Measurements from ENCODE around the gene XPO1. TPM values are rescaled to one million over a fixed set of nuclear protein-coding genes. Genes with fewer than 3 reads are reported as not detected.
"Not testable (repeated sequence)": the region's sequence is repeated elsewhere in the genome, so short reads cannot be mapped to it uniquely, and the experiment has no call there.

XPO1 gene
- total RNA-seq, 1 donor = 160 TPM

DNA sequence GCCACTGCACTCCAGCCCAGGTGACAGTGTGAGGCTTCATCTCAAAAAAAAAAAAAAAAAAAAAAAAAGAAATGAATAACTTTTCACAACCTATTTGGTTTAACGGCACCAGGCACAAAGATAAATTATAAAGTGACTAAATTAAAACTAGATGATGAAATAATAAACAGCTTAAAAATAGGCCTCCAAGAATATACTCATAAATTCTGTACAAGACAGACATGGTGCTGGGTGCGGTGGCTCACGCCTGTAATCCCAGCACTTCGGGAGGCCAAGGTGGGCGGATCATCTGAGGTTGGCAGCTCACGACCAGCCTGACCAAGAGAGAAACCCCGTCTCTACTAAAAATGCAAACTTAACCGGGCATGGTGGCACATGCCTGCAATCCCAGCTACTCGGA lies 87.0 kb downstream of the XPO1 start:
- H3K36me3 ChIP-seq (ENCODE audit: insufficient read depth, low read length) = peaks cover 3% of the 10 kb centered on the region
- TF ChIP-seq, protein P1, sequence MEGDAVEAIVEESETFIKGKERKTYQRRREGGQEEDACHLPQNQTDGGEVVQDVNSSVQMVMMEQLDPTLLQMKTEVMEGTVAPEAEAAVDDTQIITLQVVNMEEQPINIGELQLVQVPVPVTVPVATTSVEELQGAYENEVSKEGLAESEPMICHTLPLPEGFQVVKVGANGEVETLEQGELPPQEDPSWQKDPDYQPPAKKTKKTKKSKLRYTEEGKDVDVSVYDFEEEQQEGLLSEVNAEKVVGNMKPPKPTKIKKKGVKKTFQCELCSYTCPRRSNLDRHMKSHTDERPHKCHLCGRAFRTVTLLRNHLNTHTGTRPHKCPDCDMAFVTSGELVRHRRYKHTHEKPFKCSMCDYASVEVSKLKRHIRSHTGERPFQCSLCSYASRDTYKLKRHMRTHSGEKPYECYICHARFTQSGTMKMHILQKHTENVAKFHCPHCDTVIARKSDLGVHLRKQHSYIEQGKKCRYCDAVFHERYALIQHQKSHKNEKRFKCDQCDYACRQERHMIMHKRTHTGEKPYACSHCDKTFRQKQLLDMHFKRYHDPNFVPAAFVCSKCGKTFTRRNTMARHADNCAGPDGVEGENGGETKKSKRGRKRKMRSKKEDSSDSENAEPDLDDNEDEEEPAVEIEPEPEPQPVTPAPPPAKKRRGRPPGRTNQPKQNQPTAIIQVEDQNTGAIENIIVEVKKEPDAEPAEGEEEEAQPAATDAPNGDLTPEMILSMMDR (IDR thresholded peaks at IDR 0.05; ENCODE audit: extremely low read depth, low read depth, low read length) = no peak
- H3K4me2 ChIP-seq (ENCODE audit: insufficient read depth, low read length) = no peak overlapping the region
- no peaks in the 10 kb centered on the region for H3K9me3 ChIP-seq (ENCODE audit: low read depth, low read length)
- DNase-seq (ENCODE audit: insufficient read length, low spot score, missing footprints) = no peak
- H4K20me1 ChIP-seq (ENCODE audit: insufficient read depth, low read length) = peaks cover 48% of the 10 kb centered on the region
- no peak overlapping the region for H3K4me3 ChIP-seq (ENCODE audit: insufficient read depth, low read length)
- no peak overlapping the region for H2AFZ ChIP-seq (ENCODE audit: low read length)
- no peaks in the 10 kb centered on the region for H3K4me1 ChIP-seq (ENCODE audit: insufficient read depth, low read length)
- no peaks in the 10 kb centered on the region for H3K27me3 ChIP-seq (ENCODE audit: insufficient read depth, low read length)
- no peak overlapping the region for H3K27ac ChIP-seq (ENCODE audit: low read depth, low read length)
- peaks cover 98% of the 10 kb centered on the region for H3K79me2 ChIP-seq (ENCODE audit: insufficient read depth, low read length)

DNA sequence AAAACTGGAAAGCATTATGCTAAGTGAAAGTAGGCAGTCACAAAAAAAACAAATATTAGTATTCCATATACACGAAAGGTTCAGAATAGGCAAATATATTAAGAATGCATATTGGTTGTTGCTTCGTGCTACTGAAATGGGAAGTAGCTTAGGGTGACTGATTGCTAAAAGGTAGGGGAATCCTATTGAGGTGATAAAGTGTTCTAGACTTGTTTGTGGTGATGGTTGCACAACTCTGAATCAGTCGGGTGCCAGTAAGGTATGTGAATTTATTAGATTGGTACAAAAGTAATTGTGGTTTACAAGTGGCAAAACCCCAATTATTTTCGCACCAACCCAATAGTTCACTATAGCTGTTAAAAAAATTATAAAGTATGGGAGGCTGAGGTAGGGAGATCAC lies 88.0 kb downstream of the XPO1 start:
- Histone ChIP-seq H3K27ac (ENCODE audit: low read depth, low read length) (no peak overlapping the region), H3K4me3 (ENCODE audit: insufficient read depth, low read length) (no peak overlapping the region), H4K20me1 (ENCODE audit: insufficient read depth, low read length) (peaks cover 45% of the 10 kb centered on the region), H2AFZ (ENCODE audit: low read length) (no peak overlapping the region), H3K4me1 (ENCODE audit: insufficient read depth, low read length) (no peaks in the 10 kb centered on the region), H3K27me3 (ENCODE audit: insufficient read depth, low read length) (no peaks in the 10 kb centered on the region), H3K36me3 (ENCODE audit: insufficient read depth, low read length) (peaks cover 3% of the 10 kb centered on the region), H3K9me3 (ENCODE audit: low read depth, low read length) (no peaks in the 10 kb centered on the region), H3K79me2 (ENCODE audit: insufficient read depth, low read length) (peaks cover 97% of the 10 kb centered on the region), H3K4me2 (ENCODE audit: insufficient read depth, low read length) (no peak overlapping the region)
- TF ChIP-seq, protein P1 (IDR thresholded peaks at IDR 0.05; ENCODE audit: extremely low read depth, low read depth, low read length) = no peak
- no peak for DNase-seq (ENCODE audit: insufficient read length, low spot score, missing footprints)

DNA sequence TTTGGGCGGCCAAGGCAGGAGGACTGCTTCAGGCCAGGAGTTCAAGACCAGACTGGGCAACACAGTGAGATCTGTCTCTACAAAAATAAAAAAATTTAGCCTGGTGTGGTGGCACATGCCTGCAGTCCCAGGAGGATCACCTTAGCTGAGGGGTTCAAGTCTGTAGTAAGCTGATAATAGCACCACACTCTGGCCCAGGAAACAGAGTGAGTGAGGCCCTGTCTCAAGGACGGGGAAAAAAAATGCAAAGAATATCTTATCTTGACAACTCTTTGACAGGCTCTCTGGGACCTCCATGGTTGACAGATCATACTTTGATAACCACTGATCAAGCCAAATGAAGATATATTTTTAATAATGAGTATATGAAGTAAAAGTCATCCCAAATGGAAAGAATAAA lies 89.9 kb downstream of the XPO1 start:
- H3K4me1 ChIP-seq (ENCODE audit: insufficient read depth, low read length) = no peaks in the 10 kb centered on the region
- H3K4me2 ChIP-seq (ENCODE audit: insufficient read depth, low read length) = no peak overlapping the region
- DNase-seq (ENCODE audit: insufficient read length, low spot score, missing footprints) = no peak
- TF ChIP-seq, protein P1 (IDR thresholded peaks at IDR 0.05; ENCODE audit: extremely low read depth, low read depth, low read length) = no peak
- no peak overlapping the region for H3K27ac ChIP-seq (ENCODE audit: low read depth, low read length)
- peaks cover 3% of the 10 kb centered on the region for H3K36me3 ChIP-seq (ENCODE audit: insufficient read depth, low read length)
- H2AFZ ChIP-seq (ENCODE audit: low read length) = no peak overlapping the region
- H3K4me3 ChIP-seq (ENCODE audit: insufficient read depth, low read length) = no peak overlapping the region
- no peaks in the 10 kb centered on the region for H3K27me3 ChIP-seq (ENCODE audit: insufficient read depth, low read length)
- H3K79me2 ChIP-seq (ENCODE audit: insufficient read depth, low read length) = peaks cover 97% of the 10 kb centered on the region
- no peaks in the 10 kb centered on the region for H3K9me3 ChIP-seq (ENCODE audit: low read depth, low read length)
- peaks cover 56% of the 10 kb centered on the region for H4K20me1 ChIP-seq (ENCODE audit: insufficient read depth, low read length)

DNA sequence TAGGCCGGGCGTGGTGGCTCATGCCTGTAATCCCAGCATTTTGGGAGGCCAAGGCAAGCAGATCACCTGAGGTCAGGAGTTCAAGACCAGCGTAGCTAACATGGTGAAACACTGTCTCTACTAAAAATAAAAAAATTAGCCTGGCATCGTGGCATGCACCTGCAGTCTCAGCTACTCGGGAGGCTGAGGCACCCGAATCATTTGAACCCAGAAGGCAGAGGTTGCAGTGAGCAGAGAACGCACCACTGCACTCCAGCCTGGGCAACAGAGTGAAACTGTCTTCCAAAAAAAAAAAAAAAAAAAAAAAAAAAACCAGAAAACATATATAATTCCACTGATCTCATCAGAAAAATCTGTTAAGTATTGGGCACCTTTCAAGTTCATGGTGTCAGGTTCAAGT lies 91.2 kb downstream of the XPO1 start:
- peaks cover 61% of the 10 kb centered on the region for H4K20me1 ChIP-seq (ENCODE audit: insufficient read depth, low read length)
- H3K4me2 ChIP-seq (ENCODE audit: insufficient read depth, low read length); H2AFZ ChIP-seq (ENCODE audit: low read length); H3K9me3 ChIP-seq (ENCODE audit: low read depth, low read length); DNase-seq (ENCODE audit: insufficient read length, low spot score, missing footprints); H3K4me1 ChIP-seq (ENCODE audit: insufficient read depth, low read length); H3K27ac ChIP-seq (ENCODE audit: low read depth, low read length); H3K36me3 ChIP-seq (ENCODE audit: insufficient read depth, low read length); H3K4me3 ChIP-seq (ENCODE audit: insufficient read depth, low read length); H3K27me3 ChIP-seq (ENCODE audit: insufficient read depth, low read length): not testable (repeated sequence)
- peaks cover 97% of the 10 kb centered on the region for H3K79me2 ChIP-seq (ENCODE audit: insufficient read depth, low read length)

Measured in osteoblast (primary cell).